OCI-LY7 (cell line): ENCODE results near the gene BAIAP2L1. TPM values are rescaled to one million over a fixed set of nuclear protein-coding genes. Genes with fewer than 3 reads are reported as not detected.

Experiments
- BruUV-seq: library from RNA; stranded (reverse); fragments of 400-500 nt; replicated peaks from 2 replicates; lab custom pipeline; 2021; lab: Mats Ljungman, UMichigan
- CTCF ChIA-PET: fragments of 300-600 bp; sonication (Branson Sonifier 250); formaldehyde crosslinking; loops from one replicate; lab custom pipeline; 2022; ENCODE audit warnings: antibody characterized with exemption; ENCODE audit not compliant: unreplicated experiment; lab: Charles Lee
- POLR2A ChIA-PET: fragments of 300-600 bp; sonication (Branson Sonifier 250); formaldehyde crosslinking; loops from one replicate; lab custom pipeline; 2022; ENCODE audit warnings: antibody characterized with exemption; lab: Charles Lee
- DNase-seq: peaks from one replicate; pipeline ENCODE4 v3.0.0-alpha.2; 2015; ENCODE audit warnings: low spot score
- H2AFZ ChIP-seq: fragments of 200-600 bp; sonication (generic), shearing (Covaris generic); 2 replicates; pipeline ENCODE4 v1.6.1; 2014; ENCODE audit warnings: mild to moderate bottlenecking, antibody characterized with exemption, low read length, moderate library complexity
- H3K27ac ChIP-seq: fragments of 200-600 bp; sonication (generic); 2 replicates; pipeline ENCODE4 v1.5.1; 2014; ENCODE audit warnings: mixed run types, low read depth, mild to moderate bottlenecking, moderate library complexity, low read length, inconsistent platforms; ENCODE audit not compliant: poor library complexity, severe bottlenecking
- H3K36me3 ChIP-seq: fragments of 200-600 bp; sonication (generic); 2 replicates; pipeline ENCODE4 v1.6.1; 2014; ENCODE audit warnings: mild to moderate bottlenecking, antibody characterized with exemption, low read length, moderate library complexity, mixed read lengths; ENCODE audit not compliant: insufficient read depth
- H3K4me1 ChIP-seq: fragments of 200-600 bp; sonication (generic); 2 replicates; pipeline ENCODE4 v1.5.1; 2014; ENCODE audit warnings: mild to moderate bottlenecking, low read length; ENCODE audit not compliant: insufficient read depth, poor library complexity, severe bottlenecking
- H3K4me2 ChIP-seq: fragments of 200-600 bp; sonication (generic); 2 replicates; pipeline ENCODE4 v1.6.1; 2014; ENCODE audit warnings: mild to moderate bottlenecking, low read length
- H3K4me3 ChIP-seq: fragments of 200-600 bp; sonication (generic); 2 replicates; pipeline ENCODE4 v1.5.1; 2014; ENCODE audit warnings: mild to moderate bottlenecking, low read depth, low read length; ENCODE audit not compliant: poor library complexity, severe bottlenecking
- H3K79me2 ChIP-seq: fragments of 200-600 bp; sonication (generic); 2 replicates; pipeline ENCODE4 v1.6.1; 2016; ENCODE audit warnings: low read depth, mild to moderate bottlenecking, low read length, moderate library complexity, mixed read lengths; ENCODE audit not compliant: insufficient read depth
- H3K9me2 ChIP-seq: fragments of 200-600 bp; sonication (generic); 2 replicates; pipeline ENCODE4 v1.6.1; 2016; ENCODE audit warnings: mild to moderate bottlenecking, low read length, mixed read lengths; ENCODE audit not compliant: insufficient read depth
- H3K9me3 ChIP-seq: fragments of 200-600 bp; sonication (generic); 2 replicates; pipeline ENCODE4 v1.6.1; 2014; ENCODE audit warnings: mild to moderate bottlenecking, mixed run types, low read length, mixed read lengths
- H4K20me1 ChIP-seq: fragments of 200-600 bp; sonication (generic); 2 replicates; pipeline ENCODE4 v1.6.1; 2014; ENCODE audit warnings: mild to moderate bottlenecking, antibody characterized with exemption, low read length, moderate library complexity, mixed read lengths; ENCODE audit not compliant: insufficient read depth
- CTCF ChIP-seq: fragments of 200-600 bp; sonication (generic); conservative IDR thresholded peaks from 2 replicates; pipeline ENCODE4 v1.5.1; 2014; ENCODE audit warnings: mild to moderate bottlenecking, antibody characterized with exemption, low read length, moderate library complexity, mixed read lengths
- EZH2phosphoT487 ChIP-seq: fragments of 200-600 bp; sonication (generic); IDR thresholded peaks from 2 replicates; pipeline ENCODE4 v1.6.1; 2018; ENCODE audit warnings: low read depth, borderline replicate concordance, mild to moderate bottlenecking, mixed run types, antibody characterized with exemption, low read length, moderate library complexity, mixed read lengths
- intact Hi-C: fragments of 100-400 bp; cut with micrococcal nuclease; formaldehyde crosslinking; loops from one replicate; pipeline ENCODE4 v1.10.0; 2022; ENCODE audit not compliant: unreplicated experiment
- total RNA-seq, 2 experiments: library from RNA; depleted of rRNA in 1 of 2; stranded (reverse); fragments of >200 nt in 1 of 2; shearing (Covaris generic) in 1 of 2; gene quantifications; 2 replicates each; pipeline ENCODE4 v1.2.3, GENCODE V29; 2014 to 2022

BAIAP2L1 gene
- total RNA-seq, 2 experiments from 2014 or later = not detected

- BruUV-seq = no TSS peak
- H3K4me1 ChIP-seq = peaks cover 4% of the 10 kb centered on the region
- CTCF ChIA-PET = no interaction called here
- POLR2A ChIA-PET = no interaction called here
- no peak for TF ChIP-seq CTCF
- TF ChIP-seq EZH2phosphoT487 = no peak
- no peaks in the 10 kb centered on the region for H4K20me1 ChIP-seq
- DNase-seq = no peak
- H2AFZ ChIP-seq = no peak overlapping the region
- H3K9me3 ChIP-seq = no peaks in the 10 kb centered on the region
- H3K36me3 ChIP-seq = 0 out of 2 replicates have a peak, but pooled peaks cover 5% of the 10 kb centered on the region
- no peak overlapping the region for H3K4me3 ChIP-seq
- no peaks in the 10 kb centered on the region for H3K9me2 ChIP-seq
- intact Hi-C loops = no loop called here
- no peaks in the 10 kb centered on the region for H3K79me2 ChIP-seq
- no peak overlapping the region for H3K27ac ChIP-seq
- H3K4me2 ChIP-seq = no peak overlapping the region
These were observed 104.1 kb downstream of the BAIAP2L1 start for GRCh38 chr7:98296833-98297232.

GRCh38 chr7:98295467-98296192 is 105.3 kb downstream of the BAIAP2L1 start:
- intact Hi-C loops = no loop called here
- POLR2A ChIA-PET = interaction anchor here (0.6 kb wide), 1 partner anchor 9 kb away, joined by 3 read pairs; no protein-coding TSS in a partner anchor
- Histone ChIP-seq H3K9me3 (no peaks in the 10 kb centered on the region), H2AFZ (no peak overlapping the region), H4K20me1 (no peaks in the 10 kb centered on the region), H3K36me3 (0 out of 2 replicates have a peak, but pooled peaks cover 5% of the 10 kb centered on the region), H3K4me3 (no peak overlapping the region), H3K4me1 (peaks cover 4% of the 10 kb centered on the region), H3K27ac (no peak overlapping the region), H3K9me2 (no peaks in the 10 kb centered on the region), H3K4me2 (no peak overlapping the region), H3K79me2 (no peaks in the 10 kb centered on the region)
- CTCF ChIA-PET = no interaction called here
- no peak for TF ChIP-seq EZH2phosphoT487
- no peak for TF ChIP-seq CTCF
- no TSS peak for BruUV-seq
- no peak for DNase-seq

- BruUV-seq = no TSS peak
- TF ChIP-seq CTCF (peak; percentile 80), EZH2phosphoT487 (no peak)
- H3K4me3 ChIP-seq = no peak overlapping the region
- ChIA-PET CTCF (no interaction called here), POLR2A (no interaction called here)
- H3K36me3 ChIP-seq = 0 out of 2 replicates have a peak, but pooled peaks cover 5% of the 10 kb centered on the region
- no peaks in the 10 kb centered on the region for H4K20me1 ChIP-seq
- no peak overlapping the region for H3K27ac ChIP-seq
- peaks cover 4% of the 10 kb centered on the region for H3K4me1 ChIP-seq
- H3K4me2 ChIP-seq = no peak overlapping the region
- no peak overlapping the region for H2AFZ ChIP-seq
- DNase-seq = peak; percentile 58
- H3K9me2 ChIP-seq = no peaks in the 10 kb centered on the region
- no peaks in the 10 kb centered on the region for H3K79me2 ChIP-seq
- H3K9me3 ChIP-seq = no peaks in the 10 kb centered on the region
- intact Hi-C loops = loop anchor here (5.0 kb wide), 2 partner anchors 122 to 547 kb away; no protein-coding TSS in a partner anchor
These were observed 106.0 kb downstream of the BAIAP2L1 start for GRCh38 chr7:98294798-98295382.
